ENCODE measurements around the gene SHPK.

GRCh38 chr17:3682033-3682432 is 46.0 kb upstream of the SHPK start:
- no peak for TF ChIP-seq ELK1 (IDR thresholded peaks at IDR 0.05; ENCODE audit: borderline replicate concordance, low read depth, low read length)
- TF ChIP-seq CTCF (conservative IDR thresholded peaks at IDR 0.05; ENCODE audit: low read depth, low read length), result no peak
